ENCODE measurements around the gene MYB. TPM values are rescaled to one million over a fixed set of nuclear protein-coding genes. Genes with fewer than 3 reads are reported as not detected.

The MYB gene
- total and polyA plus RNA-seq, 2 of the 8 experiments (the other 6 are each of a cell fraction or from before 2014, with no cell fraction given) = 4.0 to 7.6 TPM

DNA sequence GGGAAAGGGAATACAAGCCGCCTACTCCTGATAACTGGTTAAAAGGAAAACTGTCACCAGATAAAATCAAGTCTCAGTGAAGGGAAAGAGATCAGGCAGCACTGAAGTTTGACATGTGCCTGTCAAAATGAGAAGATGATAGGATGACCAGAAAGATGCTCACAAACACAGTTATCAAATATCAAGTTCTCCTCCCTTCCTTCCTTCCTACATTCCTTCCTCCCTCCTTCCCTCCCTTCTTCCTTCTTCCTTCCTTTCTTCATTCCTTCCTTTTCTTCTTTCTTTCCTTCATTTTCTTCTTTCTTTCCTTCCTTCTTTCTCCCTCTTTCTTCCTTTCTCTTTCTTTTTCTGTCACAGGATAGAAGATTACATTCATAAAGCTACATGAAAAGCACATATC lies 55.2 kb downstream of the MYB start (continued):
- TF ChIP-seq, protein P1, sequence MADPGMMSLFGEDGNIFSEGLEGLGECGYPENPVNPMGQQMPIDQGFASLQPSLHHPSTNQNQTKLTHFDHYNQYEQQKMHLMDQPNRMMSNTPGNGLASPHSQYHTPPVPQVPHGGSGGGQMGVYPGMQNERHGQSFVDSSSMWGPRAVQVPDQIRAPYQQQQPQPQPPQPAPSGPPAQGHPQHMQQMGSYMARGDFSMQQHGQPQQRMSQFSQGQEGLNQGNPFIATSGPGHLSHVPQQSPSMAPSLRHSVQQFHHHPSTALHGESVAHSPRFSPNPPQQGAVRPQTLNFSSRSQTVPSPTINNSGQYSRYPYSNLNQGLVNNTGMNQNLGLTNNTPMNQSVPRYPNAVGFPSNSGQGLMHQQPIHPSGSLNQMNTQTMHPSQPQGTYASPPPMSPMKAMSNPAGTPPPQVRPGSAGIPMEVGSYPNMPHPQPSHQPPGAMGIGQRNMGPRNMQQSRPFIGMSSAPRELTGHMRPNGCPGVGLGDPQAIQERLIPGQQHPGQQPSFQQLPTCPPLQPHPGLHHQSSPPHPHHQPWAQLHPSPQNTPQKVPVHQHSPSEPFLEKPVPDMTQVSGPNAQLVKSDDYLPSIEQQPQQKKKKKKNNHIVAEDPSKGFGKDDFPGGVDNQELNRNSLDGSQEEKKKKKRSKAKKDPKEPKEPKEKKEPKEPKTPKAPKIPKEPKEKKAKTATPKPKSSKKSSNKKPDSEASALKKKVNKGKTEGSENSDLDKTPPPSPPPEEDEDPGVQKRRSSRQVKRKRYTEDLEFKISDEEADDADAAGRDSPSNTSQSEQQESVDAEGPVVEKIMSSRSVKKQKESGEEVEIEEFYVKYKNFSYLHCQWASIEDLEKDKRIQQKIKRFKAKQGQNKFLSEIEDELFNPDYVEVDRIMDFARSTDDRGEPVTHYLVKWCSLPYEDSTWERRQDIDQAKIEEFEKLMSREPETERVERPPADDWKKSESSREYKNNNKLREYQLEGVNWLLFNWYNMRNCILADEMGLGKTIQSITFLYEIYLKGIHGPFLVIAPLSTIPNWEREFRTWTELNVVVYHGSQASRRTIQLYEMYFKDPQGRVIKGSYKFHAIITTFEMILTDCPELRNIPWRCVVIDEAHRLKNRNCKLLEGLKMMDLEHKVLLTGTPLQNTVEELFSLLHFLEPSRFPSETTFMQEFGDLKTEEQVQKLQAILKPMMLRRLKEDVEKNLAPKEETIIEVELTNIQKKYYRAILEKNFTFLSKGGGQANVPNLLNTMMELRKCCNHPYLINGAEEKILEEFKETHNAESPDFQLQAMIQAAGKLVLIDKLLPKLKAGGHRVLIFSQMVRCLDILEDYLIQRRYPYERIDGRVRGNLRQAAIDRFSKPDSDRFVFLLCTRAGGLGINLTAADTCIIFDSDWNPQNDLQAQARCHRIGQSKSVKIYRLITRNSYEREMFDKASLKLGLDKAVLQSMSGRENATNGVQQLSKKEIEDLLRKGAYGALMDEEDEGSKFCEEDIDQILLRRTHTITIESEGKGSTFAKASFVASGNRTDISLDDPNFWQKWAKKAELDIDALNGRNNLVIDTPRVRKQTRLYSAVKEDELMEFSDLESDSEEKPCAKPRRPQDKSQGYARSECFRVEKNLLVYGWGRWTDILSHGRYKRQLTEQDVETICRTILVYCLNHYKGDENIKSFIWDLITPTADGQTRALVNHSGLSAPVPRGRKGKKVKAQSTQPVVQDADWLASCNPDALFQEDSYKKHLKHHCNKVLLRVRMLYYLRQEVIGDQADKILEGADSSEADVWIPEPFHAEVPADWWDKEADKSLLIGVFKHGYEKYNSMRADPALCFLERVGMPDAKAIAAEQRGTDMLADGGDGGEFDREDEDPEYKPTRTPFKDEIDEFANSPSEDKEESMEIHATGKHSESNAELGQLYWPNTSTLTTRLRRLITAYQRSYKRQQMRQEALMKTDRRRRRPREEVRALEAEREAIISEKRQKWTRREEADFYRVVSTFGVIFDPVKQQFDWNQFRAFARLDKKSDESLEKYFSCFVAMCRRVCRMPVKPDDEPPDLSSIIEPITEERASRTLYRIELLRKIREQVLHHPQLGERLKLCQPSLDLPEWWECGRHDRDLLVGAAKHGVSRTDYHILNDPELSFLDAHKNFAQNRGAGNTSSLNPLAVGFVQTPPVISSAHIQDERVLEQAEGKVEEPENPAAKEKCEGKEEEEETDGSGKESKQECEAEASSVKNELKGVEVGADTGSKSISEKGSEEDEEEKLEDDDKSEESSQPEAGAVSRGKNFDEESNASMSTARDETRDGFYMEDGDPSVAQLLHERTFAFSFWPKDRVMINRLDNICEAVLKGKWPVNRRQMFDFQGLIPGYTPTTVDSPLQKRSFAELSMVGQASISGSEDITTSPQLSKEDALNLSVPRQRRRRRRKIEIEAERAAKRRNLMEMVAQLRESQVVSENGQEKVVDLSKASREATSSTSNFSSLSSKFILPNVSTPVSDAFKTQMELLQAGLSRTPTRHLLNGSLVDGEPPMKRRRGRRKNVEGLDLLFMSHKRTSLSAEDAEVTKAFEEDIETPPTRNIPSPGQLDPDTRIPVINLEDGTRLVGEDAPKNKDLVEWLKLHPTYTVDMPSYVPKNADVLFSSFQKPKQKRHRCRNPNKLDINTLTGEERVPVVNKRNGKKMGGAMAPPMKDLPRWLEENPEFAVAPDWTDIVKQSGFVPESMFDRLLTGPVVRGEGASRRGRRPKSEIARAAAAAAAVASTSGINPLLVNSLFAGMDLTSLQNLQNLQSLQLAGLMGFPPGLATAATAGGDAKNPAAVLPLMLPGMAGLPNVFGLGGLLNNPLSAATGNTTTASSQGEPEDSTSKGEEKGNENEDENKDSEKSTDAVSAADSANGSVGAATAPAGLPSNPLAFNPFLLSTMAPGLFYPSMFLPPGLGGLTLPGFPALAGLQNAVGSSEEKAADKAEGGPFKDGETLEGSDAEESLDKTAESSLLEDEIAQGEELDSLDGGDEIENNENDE (IDR thresholded peaks at IDR 0.05; ENCODE audit: insufficient replicate concordance, low read length) = no peak
- TF ChIP-seq MAFK (IDR thresholded peaks at IDR 0.05; ENCODE audit: low read depth, low read length) (no peak), CTBP2 (IDR thresholded peaks at IDR 0.05; ENCODE audit: borderline replicate concordance, insufficient read depth, insufficient read length, low read length) (no peak), CEBPB (IDR thresholded peaks at IDR 0.05; ENCODE audit: low read depth, low read length) (no peak), KDM1A (IDR thresholded peaks at IDR 0.05; ENCODE audit: borderline replicate concordance, low read length) (no peak), RFX5 (IDR thresholded peaks at IDR 0.05; ENCODE audit: borderline replicate concordance, low read depth, low read length) (no peak), SUZ12 (IDR thresholded peaks at IDR 0.05; ENCODE audit: low read length) (no peak), CHD2 (IDR thresholded peaks at IDR 0.05; ENCODE audit: low read length) (no peak), RBBP5 (IDR thresholded peaks at IDR 0.05; ENCODE audit: borderline replicate concordance, low read depth, low read length) (no peak), FOSL1 (IDR thresholded peaks at IDR 0.05; ENCODE audit: insufficient read depth, low read depth, low read length) (no peak)
- TF ChIP-seq, protein P2, sequence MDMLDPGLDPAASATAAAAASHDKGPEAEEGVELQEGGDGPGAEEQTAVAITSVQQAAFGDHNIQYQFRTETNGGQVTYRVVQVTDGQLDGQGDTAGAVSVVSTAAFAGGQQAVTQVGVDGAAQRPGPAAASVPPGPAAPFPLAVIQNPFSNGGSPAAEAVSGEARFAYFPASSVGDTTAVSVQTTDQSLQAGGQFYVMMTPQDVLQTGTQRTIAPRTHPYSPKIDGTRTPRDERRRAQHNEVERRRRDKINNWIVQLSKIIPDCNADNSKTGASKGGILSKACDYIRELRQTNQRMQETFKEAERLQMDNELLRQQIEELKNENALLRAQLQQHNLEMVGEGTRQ (IDR thresholded peaks at IDR 0.05; ENCODE audit: low read length) = no peak

All from H1 (cell line).